Suprapubic skin (tissue), 4 donors: ENCODE results near the gene LYRM4.

Experiments
- EP300 ChIP-seq: sonication (generic); formaldehyde crosslinking; IDR thresholded peaks from one replicate; pipeline ENCODE4 v1.6.1; 2017; ENCODE audit warnings: antibody characterized with exemption
- POLR2A ChIP-seq, 2 donors: fragments of 450-650 bp; IDR thresholded peaks; one replicate each; pipeline ENCODE4 v1.6.1; 2017; ENCODE audit warnings: antibody characterized with exemption in 2 of 2, mild to moderate bottlenecking in 2 of 2, moderate library complexity in 2 of 2
- POLR2AphosphoS5 ChIP-seq, 3 donors: sonication (generic); formaldehyde crosslinking; IDR thresholded peaks; one replicate each; pipeline ENCODE4 v1.6.1; 2017; ENCODE audit warnings: antibody characterized with exemption in 3 of 3
- TF ChIP-seq, protein P1 (sequence below), 2 donors: fragments of 200-600 bp in 1 of 2; fragments of 450-650 bp in 1 of 2; sonication (generic) in 1 of 2; IDR thresholded peaks; one replicate each; pipeline ENCODE4 v1.5.1; 2016 to 2019; ENCODE audit warnings: antibody characterized with exemption in 2 of 2, mild to moderate bottlenecking in 1 of 2, moderate library complexity in 1 of 2

DNA sequence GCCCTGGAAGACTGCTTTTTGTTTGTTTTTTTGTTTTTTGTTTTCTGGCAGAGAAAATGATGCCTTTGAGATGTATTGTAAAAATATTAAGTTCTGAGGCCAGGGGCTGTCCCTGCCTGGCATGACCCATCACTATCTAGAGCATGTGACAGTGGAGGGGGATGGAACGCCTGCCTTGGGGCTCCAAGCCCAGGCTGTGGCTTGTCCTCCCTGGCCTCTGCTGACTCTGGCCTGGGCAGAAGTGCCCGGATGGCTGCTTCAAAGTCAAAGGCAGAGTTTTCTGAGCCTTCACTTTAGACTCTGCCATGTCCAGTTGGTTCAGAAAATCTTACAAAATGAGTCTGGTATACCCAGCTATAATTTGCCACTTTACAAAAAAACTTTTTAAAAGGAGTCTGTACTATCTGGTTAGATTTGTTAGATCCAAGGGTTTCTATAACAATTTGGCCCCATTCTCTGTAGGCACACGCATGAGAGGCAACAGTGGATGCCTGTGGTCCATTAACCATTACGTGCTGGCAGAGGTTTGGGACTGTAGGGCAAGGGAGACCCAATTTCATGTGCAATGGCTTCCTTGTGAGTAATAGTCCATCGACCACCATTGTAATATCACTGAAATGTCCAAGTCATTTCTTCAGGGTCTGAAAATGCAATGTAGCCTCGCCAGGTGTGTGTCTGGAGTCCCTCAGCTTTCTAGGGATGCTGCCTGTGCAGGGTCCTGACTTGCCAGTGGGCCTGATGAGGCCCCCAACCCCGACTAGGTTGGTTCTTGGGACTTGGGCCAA, 167.3 kb downstream of the LYRM4 start:
- TF ChIP-seq, protein P1, sequence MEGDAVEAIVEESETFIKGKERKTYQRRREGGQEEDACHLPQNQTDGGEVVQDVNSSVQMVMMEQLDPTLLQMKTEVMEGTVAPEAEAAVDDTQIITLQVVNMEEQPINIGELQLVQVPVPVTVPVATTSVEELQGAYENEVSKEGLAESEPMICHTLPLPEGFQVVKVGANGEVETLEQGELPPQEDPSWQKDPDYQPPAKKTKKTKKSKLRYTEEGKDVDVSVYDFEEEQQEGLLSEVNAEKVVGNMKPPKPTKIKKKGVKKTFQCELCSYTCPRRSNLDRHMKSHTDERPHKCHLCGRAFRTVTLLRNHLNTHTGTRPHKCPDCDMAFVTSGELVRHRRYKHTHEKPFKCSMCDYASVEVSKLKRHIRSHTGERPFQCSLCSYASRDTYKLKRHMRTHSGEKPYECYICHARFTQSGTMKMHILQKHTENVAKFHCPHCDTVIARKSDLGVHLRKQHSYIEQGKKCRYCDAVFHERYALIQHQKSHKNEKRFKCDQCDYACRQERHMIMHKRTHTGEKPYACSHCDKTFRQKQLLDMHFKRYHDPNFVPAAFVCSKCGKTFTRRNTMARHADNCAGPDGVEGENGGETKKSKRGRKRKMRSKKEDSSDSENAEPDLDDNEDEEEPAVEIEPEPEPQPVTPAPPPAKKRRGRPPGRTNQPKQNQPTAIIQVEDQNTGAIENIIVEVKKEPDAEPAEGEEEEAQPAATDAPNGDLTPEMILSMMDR (IDR thresholded peaks at IDR 0.05) = no peak
- TF ChIP-seq POLR2A (IDR thresholded peaks at IDR 0.05) (no peak), POLR2AphosphoS5 (IDR thresholded peaks at IDR 0.05) (no peak), EP300 (no peak)
